Choroid plexus epithelial cell (primary cell): Measurements from ENCODE around the gene HSPB9.

Experiments
- DNase-seq: peaks from one replicate; pipeline ENCODE4 v3.0.0-alpha.2; 2010; ENCODE audit warnings: low read depth
- H3K4me3 ChIP-seq: 2 replicates; pipeline ENCODE4 v1.5.1; 2011; ENCODE audit warnings: low read depth, mild to moderate bottlenecking, control low read depth, low read length, moderate library complexity
- CTCF ChIP-seq: conservative IDR thresholded peaks from 2 replicates; pipeline ENCODE4 v1.5.1; 2011; ENCODE audit warnings: low read depth, mild to moderate bottlenecking, control low read depth, inconsistent platforms, low read length, moderate library complexity

HSPB9 gene

GRCh38 chr17:42081516-42082129, 41.0 kb upstream of the HSPB9 start:
- TF ChIP-seq CTCF, result no peak
- no peak for DNase-seq
- no peak overlapping the region for H3K4me3 ChIP-seq

- H3K4me3 ChIP-seq, result no peak overlapping the region
- DNase-seq, result no peak
- no peak for TF ChIP-seq CTCF
Observed at GRCh38 chr17:42087042-42087701, 35.4 kb upstream of the HSPB9 start.

- no peak for DNase-seq
- H3K4me3 ChIP-seq, result no peak overlapping the region
- no peak for TF ChIP-seq CTCF
Observed at GRCh38 chr17:42087736-42088705, 34.6 kb upstream of the HSPB9 start.

GRCh38 chr17:42088736-42089135, 33.9 kb upstream of the HSPB9 start:
- TF ChIP-seq CTCF, result no peak
- no peak overlapping the region for H3K4me3 ChIP-seq
- DNase-seq, result no peak

- H3K4me3 ChIP-seq, result no peak overlapping the region
- no peak for TF ChIP-seq CTCF
- no peak for DNase-seq
Observed at GRCh38 chr17:42090964-42091790, 31.4 kb upstream of the HSPB9 start.

- DNase-seq, result no peak
- TF ChIP-seq CTCF, result no peak
- H3K4me3 ChIP-seq, result no peak overlapping the region
Observed at GRCh38 chr17:42092939-42093338, 29.7 kb upstream of the HSPB9 start.
